GM18498 (cell line): ENCODE measurements around the gene MTUS2.
A peak's percentile ranks its signal among the peaks of the same experiment; 100 is the strongest.

Experiments
- ATAC-seq: cut with Tn5 transposase; IDR thresholded peaks from one replicate; pipeline ENCODE4 v1.9.1; 2021; ENCODE audit warnings: mild to moderate bottlenecking, moderate library complexity; ENCODE audit not compliant: unreplicated experiment

Gene MTUS2

GRCh38 chr13:28820099-28821051 is at the start of gene MTUS2:
Gene MTUS2, plus strand, starts transcription at chr13:28820339.
- ATAC-seq = peak; percentile 45

GRCh38 chr13:28778308-28779215 is 41.6 kb upstream of the MTUS2 start:
- no peak for ATAC-seq

GRCh38 chr13:28792992-28793391 is 27.1 kb upstream of the MTUS2 start:
- ATAC-seq = no peak

GRCh38 chr13:28794396-28794795 is 25.7 kb upstream of the MTUS2 start:
- no peak for ATAC-seq

GRCh38 chr13:28796938-28797257 is 23.2 kb upstream of the MTUS2 start:
- ATAC-seq = no peak

GRCh38 chr13:28805193-28805819 is 14.8 kb upstream of the MTUS2 start:
- no peak for ATAC-seq

- ATAC-seq = no peak
Observed at GRCh38 chr13:28817204-28817603, 2.9 kb upstream of the MTUS2 start.

- ATAC-seq = no peak
Observed at GRCh38 chr13:28819046-28819730, 951 bp upstream of the MTUS2 start.

- peak; percentile 69 for ATAC-seq
Observed at GRCh38 chr13:28819735-28820098, 422 bp upstream of the MTUS2 start.

- no peak for ATAC-seq
Observed at GRCh38 chr13:28822151-28822550, 2.0 kb downstream of the MTUS2 start.

- ATAC-seq = no peak
Observed at GRCh38 chr13:28822801-28823200, 2.7 kb downstream of the MTUS2 start.

- no peak for ATAC-seq
Observed at GRCh38 chr13:28825379-28825778, 5.2 kb downstream of the MTUS2 start.

GRCh38 chr13:28826368-28826767 is 6.2 kb downstream of the MTUS2 start:
- no peak for ATAC-seq

GRCh38 chr13:28830580-28830979 is 10.4 kb downstream of the MTUS2 start:
- no peak for ATAC-seq

GRCh38 chr13:28831117-28831516 is 11.0 kb downstream of the MTUS2 start:
- ATAC-seq = no peak

- ATAC-seq = no peak
Observed at GRCh38 chr13:28837111-28837510, 17.0 kb downstream of the MTUS2 start.

GRCh38 chr13:28843639-28844038 is 23.5 kb downstream of the MTUS2 start:
- no peak for ATAC-seq

- ATAC-seq = no peak
Observed at GRCh38 chr13:28849441-28849840, 29.3 kb downstream of the MTUS2 start.

GRCh38 chr13:28850226-28850625 is 30.1 kb downstream of the MTUS2 start:
- ATAC-seq = no peak

- ATAC-seq = no peak
Observed at GRCh38 chr13:28851422-28851821, 31.3 kb downstream of the MTUS2 start.

- no peak for ATAC-seq
Observed at GRCh38 chr13:28854657-28855056, 34.5 kb downstream of the MTUS2 start.
